ENCODE results near the gene PDC. TPM values are rescaled to one million over a fixed set of nuclear protein-coding genes. Genes with fewer than 3 reads are reported as not detected.

Gene PDC
- total RNA-seq, 2 donors from 2014 or later = not detected

DNA sequence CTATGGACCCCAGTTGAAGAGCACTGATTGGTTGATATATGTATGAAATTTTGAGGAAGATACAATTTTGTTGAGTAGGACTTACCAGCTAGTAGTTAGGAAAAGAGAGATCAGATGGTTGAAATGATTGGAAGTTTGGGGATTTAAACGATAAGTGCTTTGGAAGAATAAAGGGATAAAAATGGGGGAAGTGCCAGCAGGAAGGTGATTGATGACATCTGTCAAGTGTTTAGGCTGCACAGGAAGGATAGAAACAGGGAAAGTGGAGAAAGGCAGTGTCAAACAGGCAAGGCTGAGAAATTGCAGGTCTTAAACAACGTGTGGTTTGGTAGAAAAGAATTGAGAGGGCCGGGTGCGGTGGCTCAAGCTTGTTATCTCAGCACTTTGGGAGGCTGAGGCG lies 22.3 kb downstream of the PDC start:
- H3K9me3 Mint-ChIP-seq = no peaks in the 10 kb centered on the region
- TF ChIP-seq, protein P1, sequence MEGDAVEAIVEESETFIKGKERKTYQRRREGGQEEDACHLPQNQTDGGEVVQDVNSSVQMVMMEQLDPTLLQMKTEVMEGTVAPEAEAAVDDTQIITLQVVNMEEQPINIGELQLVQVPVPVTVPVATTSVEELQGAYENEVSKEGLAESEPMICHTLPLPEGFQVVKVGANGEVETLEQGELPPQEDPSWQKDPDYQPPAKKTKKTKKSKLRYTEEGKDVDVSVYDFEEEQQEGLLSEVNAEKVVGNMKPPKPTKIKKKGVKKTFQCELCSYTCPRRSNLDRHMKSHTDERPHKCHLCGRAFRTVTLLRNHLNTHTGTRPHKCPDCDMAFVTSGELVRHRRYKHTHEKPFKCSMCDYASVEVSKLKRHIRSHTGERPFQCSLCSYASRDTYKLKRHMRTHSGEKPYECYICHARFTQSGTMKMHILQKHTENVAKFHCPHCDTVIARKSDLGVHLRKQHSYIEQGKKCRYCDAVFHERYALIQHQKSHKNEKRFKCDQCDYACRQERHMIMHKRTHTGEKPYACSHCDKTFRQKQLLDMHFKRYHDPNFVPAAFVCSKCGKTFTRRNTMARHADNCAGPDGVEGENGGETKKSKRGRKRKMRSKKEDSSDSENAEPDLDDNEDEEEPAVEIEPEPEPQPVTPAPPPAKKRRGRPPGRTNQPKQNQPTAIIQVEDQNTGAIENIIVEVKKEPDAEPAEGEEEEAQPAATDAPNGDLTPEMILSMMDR (conservative IDR thresholded peaks at IDR 0.05) = no peak
- no peak overlapping the region for H3K4me3 Mint-ChIP-seq
- no peaks in the 10 kb centered on the region for H3K36me3 ChIP-seq (ENCODE audit: control insufficient read depth, insufficient read depth, low read length)
- 94 to 97% methylated on average over 3 to 5 of the region's 5 CpGs for WGBS, 2 experiments (ENCODE audit: insufficient coverage in 1 of 2, insufficient read length in 1 of 2)
- H3K4me3 ChIP-seq (ENCODE audit: low read length) = no peak overlapping the region
- H3K27me3 Mint-ChIP-seq (ENCODE audit: insufficient read depth) = peaks cover 2% of the 10 kb centered on the region
- H3K4me1 Mint-ChIP-seq = peaks cover 8% of the 10 kb centered on the region
- no peaks in the 10 kb centered on the region for H3K9me3 ChIP-seq (ENCODE audit: control insufficient read depth, low read length)
- DNase-seq = no peak
- no peak overlapping the region for H3K9ac ChIP-seq (ENCODE audit: extremely low read depth, low read length, poor library complexity, severe bottlenecking)
- H3K4me1 ChIP-seq (ENCODE audit: control insufficient read depth, insufficient read depth, low read length) = no peaks in the 10 kb centered on the region
- H3K27ac ChIP-seq (ENCODE audit: low read depth, low read length) = no peak overlapping the region
- no peaks in the 10 kb centered on the region for H3K27me3 ChIP-seq (ENCODE audit: control insufficient read depth, insufficient read depth, low read length, poor library complexity, severe bottlenecking)
- H3K36me3 Mint-ChIP-seq (ENCODE audit: low read depth) = no peaks in the 10 kb centered on the region
- H3K27ac Mint-ChIP-seq = no peak overlapping the region

GRCh38 chr1:186435336-186435735 lies 25.6 kb downstream of the PDC start:
- Histone ChIP-seq H3K4me3 (ENCODE audit: low read length) (no peak overlapping the region), H3K27me3 (ENCODE audit: control insufficient read depth, insufficient read depth, low read length, poor library complexity, severe bottlenecking) (no peaks in the 10 kb centered on the region), H3K27ac (ENCODE audit: low read depth, low read length) (no peak overlapping the region), H3K9me3 (ENCODE audit: control insufficient read depth, low read length) (no peaks in the 10 kb centered on the region), H3K9ac (ENCODE audit: extremely low read depth, low read length, poor library complexity, severe bottlenecking) (no peak overlapping the region), H3K4me1 (ENCODE audit: control insufficient read depth, insufficient read depth, low read length) (no peaks in the 10 kb centered on the region), H3K36me3 (ENCODE audit: control insufficient read depth, insufficient read depth, low read length) (no peaks in the 10 kb centered on the region)
- peaks cover 5% of the 10 kb centered on the region for H3K4me1 Mint-ChIP-seq
- no peaks in the 10 kb centered on the region for H3K36me3 Mint-ChIP-seq (ENCODE audit: low read depth)
- H3K27me3 Mint-ChIP-seq (ENCODE audit: insufficient read depth) = peaks cover 2% of the 10 kb centered on the region
- H3K4me3 Mint-ChIP-seq = no peak overlapping the region
- H3K9me3 Mint-ChIP-seq = no peaks in the 10 kb centered on the region
- TF ChIP-seq, protein P1 (conservative IDR thresholded peaks at IDR 0.05) = no peak
- no peak for DNase-seq
- no CpG with 5 or more reads among the region's 1 CpG for WGBS, 2 experiments (ENCODE audit: insufficient coverage in 1 of 2, insufficient read length in 1 of 2)
- H3K27ac Mint-ChIP-seq = no peak overlapping the region

- Histone ChIP-seq H3K36me3 (ENCODE audit: control insufficient read depth, insufficient read depth, low read length) (no peaks in the 10 kb centered on the region), H3K4me3 (ENCODE audit: low read length) (no peak overlapping the region), H3K9me3 (ENCODE audit: control insufficient read depth, low read length) (no peaks in the 10 kb centered on the region), H3K27ac (ENCODE audit: low read depth, low read length) (no peak overlapping the region), H3K4me1 (ENCODE audit: control insufficient read depth, insufficient read depth, low read length) (no peaks in the 10 kb centered on the region), H3K9ac (ENCODE audit: extremely low read depth, low read length, poor library complexity, severe bottlenecking) (no peak overlapping the region), H3K27me3 (ENCODE audit: control insufficient read depth, insufficient read depth, low read length, poor library complexity, severe bottlenecking) (no peaks in the 10 kb centered on the region)
- Mint-ChIP-seq H3K9me3 (no peaks in the 10 kb centered on the region), H3K4me1 (no peaks in the 10 kb centered on the region), H3K27me3 (ENCODE audit: insufficient read depth) (no peaks in the 10 kb centered on the region), H3K4me3 (no peak overlapping the region), H3K27ac (no peak overlapping the region), H3K36me3 (ENCODE audit: low read depth) (no peaks in the 10 kb centered on the region)
- TF ChIP-seq, protein P1 (conservative IDR thresholded peaks at IDR 0.05) = no peak
- WGBS, 2 experiments (ENCODE audit: insufficient coverage in 1 of 2, insufficient read length in 1 of 2) = 83 to 100% methylated on average over 2 to 3 of the region's 3 CpGs
- DNase-seq = no peak
These were observed 31.9 kb downstream of the PDC start for GRCh38 chr1:186429017-186429416.
